HepG2 (cell line): ENCODE results near the gene VTI1B. TPM values are rescaled to one million over a fixed set of nuclear protein-coding genes. Genes with fewer than 3 reads are reported as not detected.

Source experiments
- BORCS8-MEF2B ChIP-seq: sonication (generic); formaldehyde crosslinking; IDR thresholded peaks from 2 replicates; pipeline ENCODE4 v1.8.0; 2022; ENCODE audit warnings: mild to moderate bottlenecking, missing genetic modification reagents
- BRD4 ChIP-seq: sonication (generic); formaldehyde crosslinking; IDR thresholded peaks from 2 replicates; pipeline ENCODE4 v1.4.0; 2020; ENCODE audit warnings: missing genetic modification reagents
- CENPBD1 ChIP-seq: sonication (generic); formaldehyde crosslinking; IDR thresholded peaks from 2 replicates; pipeline ENCODE4 v1.8.0; 2022; ENCODE audit warnings: missing genetic modification reagents, low read depth, mild to moderate bottlenecking, borderline replicate concordance
- CHCHD3 ChIP-seq: sonication (generic); formaldehyde crosslinking; IDR thresholded peaks from 2 replicates; pipeline ENCODE4 v1.8.0; 2022; ENCODE audit warnings: mild to moderate bottlenecking, missing genetic modification reagents, moderate library complexity
- HDAC2 ChIP-seq: sonication (generic); formaldehyde crosslinking; IDR thresholded peaks from 2 replicates; pipeline ENCODE4 v1.4.0; 2020; ENCODE audit warnings: missing genetic modification reagents
- MAFF ChIP-seq: IDR thresholded peaks from 2 replicates; pipeline ENCODE4 v1.6.1; 2011; ENCODE audit warnings: low read depth, low read length, improper control_type of control experiment
- MTF2 ChIP-seq: sonication (generic); formaldehyde crosslinking; IDR thresholded peaks from 2 replicates; pipeline ENCODE4 v1.5.0; 2020; ENCODE audit warnings: missing genetic modification reagents, borderline replicate concordance
- RORA ChIP-seq: sonication (generic); formaldehyde crosslinking; IDR thresholded peaks from 2 replicates; pipeline ENCODE4 v1.5.0; 2020; ENCODE audit warnings: mild to moderate bottlenecking, missing genetic modification reagents, moderate library complexity
- SALL2 ChIP-seq: sonication (generic); formaldehyde crosslinking; IDR thresholded peaks from 2 replicates; pipeline ENCODE4 v1.8.1; 2023; ENCODE audit warnings: mild to moderate bottlenecking, missing genetic modification reagents, inconsistent platforms
- SRSF1 ChIP-seq: fragments of 200-400 bp; formaldehyde crosslinking; optimal IDR thresholded peaks from 2 replicates; pipeline ENCODE3; 2017; ENCODE audit warnings: mild to moderate bottlenecking, low read depth, low read length, moderate library complexity
- SSRP1 ChIP-seq: IDR thresholded peaks from 2 replicates; pipeline ENCODE4 v1.6.1; 2016; ENCODE audit warnings: control low read depth
- TERF1 ChIP-seq: sonication (generic); formaldehyde crosslinking; IDR thresholded peaks from 2 replicates; pipeline ENCODE4 v1.8.0; 2022; ENCODE audit warnings: mild to moderate bottlenecking, missing genetic modification reagents, moderate library complexity
- ZBTB7B ChIP-seq: sonication (generic); formaldehyde crosslinking; IDR thresholded peaks from 2 replicates; pipeline ENCODE4 v1.4.0; 2020; ENCODE audit warnings: missing genetic modification reagents
- ZHX1 ChIP-seq: sonication (generic); formaldehyde crosslinking; IDR thresholded peaks from 2 replicates; pipeline ENCODE4 v1.8.1; 2022; ENCODE audit warnings: low read depth, mild to moderate bottlenecking, missing genetic modification reagents
- ZNF335 ChIP-seq: sonication (generic); formaldehyde crosslinking; IDR thresholded peaks from 2 replicates; pipeline ENCODE4 v1.4.0; 2020; ENCODE audit warnings: missing genetic modification reagents
- ZNF460 ChIP-seq: sonication (generic); formaldehyde crosslinking; IDR thresholded peaks from 2 replicates; pipeline ENCODE4 v1.5.1; 2020; ENCODE audit warnings: missing genetic modification reagents, mild to moderate bottlenecking, borderline replicate concordance
- ZNF484 ChIP-seq: sonication (generic); formaldehyde crosslinking; IDR thresholded peaks from 2 replicates; pipeline ENCODE4 v1.5.1; 2020; ENCODE audit warnings: mild to moderate bottlenecking, low read depth, missing genetic modification reagents, borderline replicate concordance
- ZNF564 ChIP-seq: sonication (generic); formaldehyde crosslinking; IDR thresholded peaks from 2 replicates; pipeline ENCODE4 v1.8.1; 2023; ENCODE audit warnings: mild to moderate bottlenecking, missing genetic modification reagents
- ZNF572 ChIP-seq: sonication (generic); formaldehyde crosslinking; IDR thresholded peaks from 2 replicates; pipeline ENCODE4 v1.5.1; 2020; ENCODE audit warnings: mild to moderate bottlenecking, missing genetic modification reagents
- ZNF605 ChIP-seq: sonication (generic); formaldehyde crosslinking; IDR thresholded peaks from 2 replicates; pipeline ENCODE4 v1.8.0; 2022; ENCODE audit warnings: mild to moderate bottlenecking, missing genetic modification reagents
- ZNF788 ChIP-seq: sonication (generic); formaldehyde crosslinking; IDR thresholded peaks from 2 replicates; pipeline ENCODE4 v1.5.0; 2020; ENCODE audit warnings: mild to moderate bottlenecking, missing genetic modification reagents, borderline replicate concordance
- polyA plus RNA-seq, 8 experiments: library from polyadenylated mRNA; depleted of rRNA in 3 of 8; stranded (reverse) in 7 of 8; unstranded in 1 of 8; fragments of >200 nt; fragmentation: Illumina TruSeq in 4 of 8; extraction: Trizol in 4 of 8; gene quantifications; 2 replicates each; pipeline versions ENCODE4 v1.2.1 to v1.2.3, GENCODE V29; 2011 to 2016; ENCODE audit warnings: low read depth in 4 of 8, missing spikeins in 1 of 8, mixed read lengths in 1 of 8; ENCODE audit not compliant: insufficient read depth in 1 of 8
- total RNA-seq, 5 experiments: library from RNA; depleted of rRNA; stranded (reverse); fragments of >200 nt; fragmentation: Illumina TruSeq; extraction: Trizol; gene quantifications; 2 replicates each; pipeline ENCODE4 v1.2.3, GENCODE V29; 2016; ENCODE audit warnings: low read depth in 1 of 5
- TF ChIP-seq, protein P1 (sequence below): sonication (generic); formaldehyde crosslinking; IDR thresholded peaks from 2 replicates; pipeline ENCODE4 v1.4.0; 2020; ENCODE audit warnings: missing genetic modification reagents, borderline replicate concordance

The VTI1B gene
- total and polyA plus RNA-seq, 2 of the 13 experiments (the other 11 are each of a cell fraction or from before 2014, with no cell fraction given) = 39.0 to 103 TPM

GRCh38 chr14:67694791-67695393 lies 20.5 kb upstream of the VTI1B start (continued):
- TF ChIP-seq ZHX1 (CRISPR knock-in tag) (no peak), ZNF564 (CRISPR knock-in tag) (0 out of 2 replicates have a peak, but pooled peaks have one; percentile 33), SALL2 (CRISPR knock-in tag) (0 out of 2 replicates have a peak, but pooled peaks have one; percentile 37), MAFF (no peak), SRSF1 (no peak), MTF2 (CRISPR knock-in tag) (no peak), BORCS8-MEF2B (peak; percentile 61; the same call in 1 of the 2 replicates), BRD4 (CRISPR knock-in tag) (no peak), ZNF484 (CRISPR knock-in tag) (no peak), ZNF572 (CRISPR knock-in tag) (no peak), TERF1 (CRISPR knock-in tag) (no peak), RORA (CRISPR knock-in tag) (no peak), SSRP1 (CRISPR knock-in tag) (no peak), CENPBD1 (CRISPR knock-in tag) (no peak), ZNF788 (CRISPR knock-in tag) (peak; percentile 12; the same call in 1 of the 2 replicates), CHCHD3 (CRISPR knock-in tag) (no peak), ZNF460 (CRISPR knock-in tag) (no peak), ZNF605 (CRISPR knock-in tag) (no peak), HDAC2 (CRISPR knock-in tag) (peak; percentile 47; the same call in 1 of the 2 replicates), ZNF335 (no peak), ZBTB7B (CRISPR knock-in tag) (no peak)
- TF ChIP-seq, protein P1, sequence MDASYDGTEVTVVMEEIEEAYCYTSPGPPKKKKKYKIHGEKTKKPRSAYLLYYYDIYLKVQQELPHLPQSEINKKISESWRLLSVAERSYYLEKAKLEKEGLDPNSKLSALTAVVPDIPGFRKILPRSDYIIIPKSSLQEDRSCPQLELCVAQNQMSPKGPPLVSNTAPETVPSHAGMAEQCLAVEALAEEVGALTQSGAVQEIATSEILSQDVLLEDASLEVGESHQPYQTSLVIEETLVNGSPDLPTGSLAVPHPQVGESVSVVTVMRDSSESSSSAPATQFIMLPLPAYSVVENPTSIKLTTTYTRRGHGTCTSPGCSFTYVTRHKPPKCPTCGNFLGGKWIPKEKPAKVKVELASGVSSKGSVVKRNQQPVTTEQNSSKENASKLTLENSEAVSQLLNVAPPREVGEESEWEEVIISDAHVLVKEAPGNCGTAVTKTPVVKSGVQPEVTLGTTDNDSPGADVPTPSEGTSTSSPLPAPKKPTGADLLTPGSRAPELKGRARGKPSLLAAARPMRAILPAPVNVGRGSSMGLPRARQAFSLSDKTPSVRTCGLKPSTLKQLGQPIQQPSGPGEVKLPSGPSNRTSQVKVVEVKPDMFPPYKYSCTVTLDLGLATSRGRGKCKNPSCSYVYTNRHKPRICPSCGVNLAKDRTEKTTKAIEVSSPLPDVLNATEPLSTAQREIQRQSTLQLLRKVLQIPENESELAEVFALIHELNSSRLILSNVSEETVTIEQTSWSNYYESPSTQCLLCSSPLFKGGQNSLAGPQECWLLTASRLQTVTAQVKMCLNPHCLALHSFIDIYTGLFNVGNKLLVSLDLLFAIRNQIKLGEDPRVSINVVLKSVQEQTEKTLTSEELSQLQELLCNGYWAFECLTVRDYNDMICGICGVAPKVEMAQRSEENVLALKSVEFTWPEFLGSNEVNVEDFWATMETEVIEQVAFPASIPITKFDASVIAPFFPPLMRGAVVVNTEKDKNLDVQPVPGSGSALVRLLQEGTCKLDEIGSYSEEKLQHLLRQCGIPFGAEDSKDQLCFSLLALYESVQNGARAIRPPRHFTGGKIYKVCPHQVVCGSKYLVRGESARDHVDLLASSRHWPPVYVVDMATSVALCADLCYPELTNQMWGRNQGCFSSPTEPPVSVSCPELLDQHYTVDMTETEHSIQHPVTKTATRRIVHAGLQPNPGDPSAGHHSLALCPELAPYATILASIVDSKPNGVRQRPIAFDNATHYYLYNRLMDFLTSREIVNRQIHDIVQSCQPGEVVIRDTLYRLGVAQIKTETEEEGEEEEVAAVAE (CRISPR knock-in tag) = no peak; the same call in 1 of the 2 replicates
